Measurements from ENCODE around the gene ARPC1B. TPM values are rescaled to one million over a fixed set of nuclear protein-coding genes. Genes with fewer than 3 reads are reported as not detected.
"Not testable (repeated sequence)": the region's sequence is repeated elsewhere in the genome, so short reads cannot be mapped to it uniquely, and the experiment has no call there.

Gene ARPC1B
- total RNA-seq, 1 experiment from 2014 or later, result 987 TPM

DNA sequence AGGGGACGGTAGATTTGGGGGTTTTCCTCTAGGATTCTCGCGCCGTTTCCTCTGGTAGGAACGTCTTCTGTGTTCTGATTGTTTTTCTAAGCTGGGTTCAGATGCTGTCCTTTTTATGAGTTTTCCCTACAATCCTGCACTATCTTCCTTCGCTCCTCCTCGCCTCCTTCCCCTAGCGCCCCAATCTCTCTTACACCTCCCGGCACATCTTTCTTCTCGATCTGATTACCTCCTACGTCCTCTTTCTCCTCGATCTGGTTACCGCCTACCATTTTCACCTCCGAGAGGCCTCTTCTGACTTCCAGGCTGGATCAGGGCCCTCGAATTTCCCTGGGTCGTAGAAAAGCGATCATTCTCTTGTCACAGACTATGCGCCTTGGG is 34.7 kb downstream of the ARPC1B start:
- DNase-seq (ENCODE audit: low spot score), result no peak

DNA sequence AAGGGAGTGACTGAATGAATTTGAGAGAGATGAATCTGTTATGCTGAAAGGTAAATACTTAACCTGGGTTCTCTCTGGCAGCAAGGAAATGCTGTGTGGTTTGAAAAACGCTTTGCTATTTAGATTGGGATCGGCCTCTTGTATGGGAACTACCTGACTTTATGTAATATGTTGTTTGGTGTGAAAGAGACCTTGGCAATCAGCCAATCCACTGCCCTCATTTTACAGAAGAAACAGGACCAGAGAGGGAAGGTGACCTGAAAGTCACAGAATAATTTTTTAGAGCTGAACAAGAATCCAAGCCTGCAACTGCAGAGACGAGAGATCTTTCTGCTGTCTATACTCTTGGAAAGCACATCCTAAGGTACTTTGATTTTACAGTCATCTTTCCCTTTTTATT is 35.3 kb downstream of the ARPC1B start:
- DNase-seq (ENCODE audit: low spot score), result no peak

DNA sequence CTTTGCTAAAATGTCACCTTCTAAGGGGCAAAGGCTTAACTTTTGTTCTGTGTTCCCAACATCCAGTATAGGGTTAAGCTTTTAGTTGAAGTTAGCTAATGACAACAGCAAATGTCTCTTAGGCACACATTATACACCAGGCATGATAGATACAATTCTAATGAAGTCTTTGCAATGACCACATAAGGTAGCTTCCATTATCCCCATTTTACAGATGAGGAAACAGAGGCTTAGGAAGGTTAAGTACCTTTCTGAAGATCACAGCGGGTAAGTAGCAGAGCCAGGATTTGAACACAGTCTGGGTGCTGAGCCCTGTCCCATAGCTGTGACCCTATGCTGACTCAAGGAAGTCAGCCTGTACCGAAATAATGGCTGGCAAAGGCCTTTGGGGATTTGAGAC is 36.1 kb downstream of the ARPC1B start:
- DNase-seq (ENCODE audit: low spot score), result no peak

DNA sequence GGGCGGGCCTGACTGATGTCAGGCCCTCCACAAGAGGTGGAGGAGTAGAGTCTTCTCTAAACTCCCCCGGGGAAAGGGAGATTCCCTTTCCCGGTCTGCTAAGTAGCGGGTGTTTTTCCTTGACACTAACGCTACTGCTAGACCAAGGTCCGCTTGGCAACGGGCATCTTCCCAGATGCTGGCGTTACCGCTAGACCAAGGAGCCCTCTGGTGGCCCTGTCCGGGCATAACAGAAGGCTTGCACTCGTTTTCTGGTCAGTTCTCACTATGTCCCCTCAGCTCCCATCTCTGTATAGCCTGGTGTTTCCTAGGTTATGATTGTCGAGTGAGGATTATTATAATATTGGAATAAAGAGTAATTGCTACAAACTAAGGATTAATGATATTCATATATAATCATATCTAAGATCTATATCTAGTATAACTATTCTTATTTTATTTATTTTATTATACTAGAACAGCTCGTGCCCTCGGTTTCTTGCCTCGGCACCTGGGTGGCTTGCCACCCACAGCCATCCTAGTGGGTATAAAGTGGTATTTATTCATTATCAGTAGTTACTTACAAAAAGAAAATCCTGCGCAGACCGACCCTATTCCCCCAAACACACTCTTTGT is 41.1 kb downstream of the ARPC1B start:
- DNase-seq (ENCODE audit: low spot score), result peak; percentile 86

DNA sequence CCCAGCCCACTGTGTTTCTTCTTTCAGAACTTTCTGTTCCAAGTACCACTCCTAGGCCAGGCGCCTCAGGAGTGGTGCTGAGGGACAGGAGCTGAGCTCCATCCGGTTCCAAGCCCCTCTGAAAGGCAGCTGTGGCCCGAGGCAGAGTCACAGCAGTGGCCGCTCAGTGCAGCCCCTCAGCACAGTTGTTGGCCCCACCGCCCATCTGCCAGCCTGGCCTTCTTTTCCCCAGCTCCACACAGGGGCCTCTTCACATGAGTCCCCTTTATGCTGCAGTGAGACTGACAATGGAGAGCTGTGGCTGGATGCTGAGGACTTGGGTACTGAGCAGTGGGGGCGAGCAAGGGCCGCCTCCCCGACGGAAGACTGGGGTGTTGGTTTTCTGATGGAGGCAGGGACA is 43.7 kb downstream of the ARPC1B start:
- DNase-seq (ENCODE audit: low spot score), result no peak

DNA sequence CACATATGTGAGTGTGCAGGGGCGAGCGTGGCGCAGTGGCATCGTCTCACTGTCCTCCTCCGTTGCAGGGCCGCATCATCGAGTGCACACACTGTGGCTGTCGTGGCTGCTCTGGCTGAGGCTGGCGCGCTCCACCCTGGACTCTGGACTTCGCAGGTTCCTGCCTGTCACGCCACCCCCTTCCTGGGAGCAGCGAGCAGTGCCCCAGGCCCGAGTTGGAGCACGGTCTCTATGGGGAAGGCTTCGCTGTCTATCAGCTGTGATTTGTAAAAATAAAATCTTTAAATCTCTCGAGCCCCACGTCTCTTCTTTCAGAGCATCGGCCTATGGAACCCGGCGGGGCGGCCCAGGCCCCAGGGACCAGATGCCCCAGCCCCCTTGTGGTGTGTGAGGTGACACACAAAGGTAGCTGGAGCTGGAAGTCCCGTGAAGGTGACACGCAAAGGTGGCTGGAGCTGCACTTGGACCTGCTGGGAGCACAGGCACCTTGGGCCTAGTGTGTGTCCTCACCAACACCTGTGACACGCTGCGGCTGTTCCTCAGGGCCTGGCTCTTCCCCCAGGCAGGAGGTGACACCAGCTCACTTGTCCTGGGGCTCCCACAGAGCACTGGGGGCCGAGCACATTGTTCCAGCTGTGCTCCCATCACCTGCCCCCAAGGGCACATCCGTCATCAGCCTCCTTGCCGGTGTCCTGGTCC is 44.9 kb downstream of the ARPC1B start:
- DNase-seq (ENCODE audit: low spot score), result no peak

DNA sequence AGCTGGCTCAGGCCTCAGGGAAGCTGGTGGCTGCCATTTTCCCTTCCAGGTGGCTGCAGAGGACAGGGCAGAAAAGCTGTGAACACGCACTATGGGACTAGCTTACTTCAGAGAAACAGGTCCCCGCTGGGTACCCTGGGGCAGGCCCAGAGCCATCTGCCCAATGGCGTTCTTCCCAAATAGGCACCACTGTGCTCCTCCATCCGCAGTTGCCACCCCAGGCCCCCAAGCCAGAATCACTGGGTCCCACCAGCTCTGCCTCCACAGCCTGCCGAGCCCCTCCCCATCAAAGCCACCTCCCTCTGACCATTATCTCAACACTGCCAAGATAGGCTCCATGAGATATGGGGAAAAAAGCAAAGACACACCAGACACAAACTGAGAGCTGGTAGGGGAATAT is 45.7 kb downstream of the ARPC1B start:
- no peak for DNase-seq (ENCODE audit: low spot score)

DNA sequence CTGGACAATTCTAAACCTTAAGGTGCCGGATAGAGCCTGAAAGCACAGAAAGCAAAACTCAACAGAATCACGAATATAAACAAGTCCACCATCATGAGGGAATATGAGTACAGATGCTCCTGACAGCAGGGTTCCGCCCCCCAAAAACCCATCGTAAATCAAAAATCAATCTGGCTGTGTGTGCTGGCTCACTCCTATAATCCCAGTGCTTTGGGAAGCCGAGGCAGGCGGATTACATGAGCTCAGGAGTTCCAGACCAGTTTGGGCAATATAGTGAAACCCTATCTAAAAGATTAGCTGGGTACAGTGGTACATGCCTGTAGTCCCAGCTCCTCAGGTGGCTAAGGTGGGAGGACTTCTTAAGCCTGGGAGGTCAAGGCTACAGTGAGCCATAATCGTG is 46.5 kb downstream of the ARPC1B start:
- DNase-seq (ENCODE audit: low spot score), result no peak

DNA sequence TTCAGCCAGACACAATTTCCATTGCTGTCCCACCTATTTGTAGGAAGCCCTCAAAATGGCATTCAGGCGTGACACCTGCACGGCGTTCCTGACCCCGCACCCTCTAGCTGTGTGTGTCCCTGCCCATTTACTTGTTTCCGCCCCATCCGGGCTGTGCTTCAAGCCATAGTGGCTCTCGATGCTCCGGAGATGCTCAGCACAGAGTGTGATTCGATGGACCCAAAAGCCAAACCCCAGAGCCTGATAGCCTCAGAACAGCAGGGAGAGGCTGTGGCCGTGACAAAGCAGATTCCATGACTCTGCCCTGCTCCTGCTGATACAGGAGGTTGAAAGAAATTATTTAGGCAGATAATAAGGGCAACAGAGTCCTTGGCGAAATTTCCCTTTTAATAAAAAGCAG is 47.7 kb downstream of the ARPC1B start:
- no peak for DNase-seq (ENCODE audit: low spot score)

DNA sequence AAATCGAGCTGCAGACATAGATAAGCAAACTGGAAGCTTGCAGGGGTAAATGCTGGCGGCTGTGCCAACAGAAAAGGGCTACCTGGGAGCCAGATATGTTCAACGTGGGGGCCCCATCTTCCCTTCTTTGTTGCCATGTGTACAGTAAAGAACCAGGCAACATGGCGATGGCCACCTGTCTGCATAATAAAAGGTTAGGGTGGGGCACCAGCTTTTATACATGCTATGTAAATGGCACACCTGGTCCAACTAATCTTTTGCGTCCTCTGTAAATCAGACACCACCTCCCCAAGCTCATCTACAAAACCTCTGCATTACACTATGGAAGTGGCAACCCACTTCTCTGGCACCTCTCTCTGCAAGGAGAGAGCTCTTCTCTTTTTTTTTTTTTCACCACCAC is 48.1 kb downstream of the ARPC1B start:
- DNase-seq (ENCODE audit: low spot score), result no peak

DNA sequence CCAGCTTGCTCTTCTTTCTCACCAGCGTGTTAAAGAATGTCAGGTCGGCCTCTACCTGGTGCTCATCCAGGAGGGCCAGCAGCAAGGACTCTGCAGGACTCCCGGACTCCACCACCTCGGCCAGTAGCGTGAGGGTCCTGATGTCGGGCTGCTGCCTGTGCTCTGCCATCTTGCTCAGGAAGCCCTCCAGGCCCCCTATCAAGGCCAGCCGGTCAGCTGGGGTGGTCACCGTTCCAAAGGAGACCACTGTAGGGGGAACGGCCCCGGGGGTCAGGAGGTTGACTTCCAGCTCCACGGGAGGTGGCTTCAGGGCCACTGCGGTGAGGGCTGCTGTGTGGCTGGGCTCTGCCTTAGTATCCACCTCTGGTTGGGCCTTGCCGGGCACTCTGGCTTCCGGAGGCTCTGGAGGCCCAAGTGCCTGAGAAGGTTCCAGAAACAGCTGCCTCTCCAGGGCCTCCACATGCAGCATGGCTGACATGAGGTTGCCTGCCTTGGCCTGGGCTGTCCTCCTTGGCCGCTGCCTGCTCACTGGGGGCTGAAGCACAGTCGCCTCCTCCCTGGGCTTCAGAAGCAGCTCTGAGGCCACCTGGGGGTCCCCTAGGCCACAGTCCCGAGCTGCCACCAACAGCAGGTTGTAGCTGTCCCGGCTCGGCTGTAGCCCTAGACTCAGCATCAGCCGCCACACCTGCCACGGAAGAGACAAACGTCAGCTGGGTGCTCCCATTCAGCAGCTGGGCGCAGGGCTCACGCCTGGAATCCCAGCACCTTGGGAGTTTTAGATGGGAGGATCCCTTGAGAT is 50.6 kb downstream of the ARPC1B start:
- DNase-seq (ENCODE audit: low spot score), result no peak

DNA sequence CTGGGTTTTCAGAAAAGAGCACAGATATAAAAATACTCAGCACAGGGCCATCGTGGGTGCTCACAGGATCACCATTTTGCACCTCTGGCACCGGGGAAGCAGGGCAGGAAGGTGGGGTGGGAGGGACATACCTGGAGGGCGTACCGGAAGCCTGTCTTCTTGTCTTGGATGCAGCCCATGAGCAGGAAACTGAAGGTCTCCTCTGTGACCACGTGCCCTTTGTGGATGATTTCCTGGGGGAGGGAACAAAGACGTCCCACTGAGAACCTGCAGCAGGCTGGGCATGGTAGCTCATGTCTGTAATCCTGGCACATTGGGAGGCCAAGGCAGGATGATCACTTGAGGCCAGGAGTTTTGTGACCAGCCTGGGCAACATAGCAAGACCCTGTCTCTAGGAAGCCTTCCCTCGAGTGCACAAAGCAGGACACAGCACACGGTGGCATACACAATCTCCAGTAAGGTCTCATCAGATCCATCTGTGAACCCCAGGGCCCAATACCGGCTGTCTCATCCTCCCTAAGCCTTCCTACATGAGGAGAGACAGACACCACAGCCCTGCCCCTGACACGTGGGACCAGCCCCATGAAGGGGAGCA is 54.5 kb downstream of the ARPC1B start:
- DNase-seq (ENCODE audit: low spot score), result no peak

DNA sequence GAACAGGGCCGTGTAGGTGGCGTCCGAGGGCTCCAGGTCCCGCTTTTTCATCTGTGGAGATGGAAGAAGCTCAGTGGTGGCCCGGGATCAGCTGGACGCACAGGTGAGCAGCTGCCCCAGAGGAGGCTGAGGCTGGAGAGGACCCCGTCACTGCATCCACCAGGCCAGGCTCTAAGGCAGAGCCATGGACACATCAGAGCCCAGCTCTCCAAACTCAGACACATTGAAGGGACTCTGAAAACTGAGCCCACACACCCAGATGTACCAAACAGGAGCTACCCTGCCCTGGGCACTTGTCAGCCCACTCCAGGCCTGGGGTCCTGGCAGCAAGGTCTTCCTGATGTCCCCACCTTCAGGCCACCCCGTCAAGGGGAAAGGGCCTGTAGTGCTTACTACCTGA is 55.2 kb downstream of the ARPC1B start:
- DNase-seq (ENCODE audit: low spot score), result no peak

DNA sequence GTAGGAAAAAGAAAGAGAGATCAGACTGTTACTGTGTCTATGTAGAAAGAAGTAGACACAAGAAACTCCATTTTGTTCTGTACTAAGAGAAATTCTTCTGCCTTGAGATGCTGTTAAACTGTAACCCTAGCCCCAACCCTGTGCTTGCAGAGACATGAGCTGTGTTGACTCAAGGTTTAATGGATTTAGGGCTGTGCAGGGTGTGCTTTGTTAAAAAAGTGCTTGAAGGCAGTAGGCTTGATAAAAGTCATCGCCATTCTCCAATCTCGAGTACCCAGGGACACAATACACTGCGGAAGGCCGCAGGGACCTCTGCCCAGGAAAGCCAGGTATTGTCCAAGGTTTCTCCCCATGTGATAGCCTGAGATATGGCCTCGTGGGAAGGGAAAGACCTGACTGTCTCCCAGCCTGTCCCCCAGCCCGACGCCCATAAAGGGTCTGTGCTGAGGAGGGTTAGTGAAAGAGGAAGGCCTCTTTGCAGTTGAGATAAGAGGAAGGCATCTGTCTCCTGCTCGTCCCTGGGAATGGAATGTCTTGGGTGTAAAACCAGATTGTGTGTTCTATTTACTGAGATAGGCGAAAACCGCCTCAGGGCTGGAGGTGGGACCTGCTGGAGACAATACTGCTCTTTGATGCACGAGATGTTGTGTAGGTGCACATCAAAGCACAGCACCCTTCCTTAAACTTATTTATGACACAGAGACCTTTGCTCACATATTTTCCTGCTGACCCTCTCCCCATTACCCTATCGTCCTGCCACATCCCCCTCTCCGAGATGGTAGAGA is 57.4 kb downstream of the ARPC1B start:
- not testable (repeated sequence) for DNase-seq (ENCODE audit: low spot score)

DNA sequence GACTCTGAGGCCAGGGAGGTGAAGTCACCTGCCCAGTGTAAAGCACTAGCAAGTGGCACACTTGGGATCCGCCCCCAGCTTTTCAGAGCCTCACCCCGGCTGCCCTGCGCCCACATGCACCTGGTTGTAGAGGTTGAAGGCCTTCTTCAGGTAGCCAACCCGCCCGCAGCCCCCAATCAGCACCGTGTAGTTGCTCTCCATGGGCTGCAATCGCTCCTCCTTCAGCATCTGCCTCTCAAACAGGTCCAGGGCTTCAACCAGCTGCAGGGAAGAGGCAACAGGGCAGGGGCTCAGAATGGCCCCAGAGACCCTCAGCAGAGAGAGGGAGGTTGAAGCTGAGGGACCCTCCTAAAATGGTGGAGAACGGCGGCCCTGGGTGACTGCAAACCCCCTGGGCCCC is 58.6 kb downstream of the ARPC1B start:
- DNase-seq (ENCODE audit: low spot score), result no peak

DNA sequence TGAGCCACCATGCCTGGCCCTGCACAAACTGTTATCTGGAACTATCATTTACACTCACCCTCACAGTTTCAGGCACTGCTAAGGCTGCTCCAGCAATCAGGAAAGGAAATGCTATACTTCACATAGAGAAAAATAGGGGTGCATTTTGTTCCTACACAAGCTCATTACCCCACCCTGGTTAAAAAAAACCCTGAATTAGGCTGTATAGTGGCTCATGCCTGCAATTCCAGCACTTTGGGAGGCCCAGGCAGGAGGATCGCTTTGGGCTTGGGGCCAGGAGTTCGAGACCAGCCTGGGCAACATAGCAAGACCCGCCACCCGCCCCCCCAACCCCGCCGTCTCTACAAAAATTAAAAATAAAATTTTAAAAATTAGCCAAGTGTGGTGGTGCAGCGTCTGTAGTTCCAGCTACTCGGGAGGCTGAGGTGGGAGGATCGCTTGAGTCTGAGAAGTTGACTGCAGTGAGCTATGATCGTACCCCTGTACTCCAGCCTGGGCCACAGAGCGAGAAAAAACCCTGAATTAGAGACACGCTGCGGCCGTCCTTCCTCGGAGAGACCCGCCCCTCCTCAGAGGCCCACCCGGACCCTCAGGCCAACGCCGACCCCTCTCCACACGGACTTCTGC is 63.5 kb downstream of the ARPC1B start:
- peak; percentile 30 for DNase-seq (ENCODE audit: low spot score)

DNA sequence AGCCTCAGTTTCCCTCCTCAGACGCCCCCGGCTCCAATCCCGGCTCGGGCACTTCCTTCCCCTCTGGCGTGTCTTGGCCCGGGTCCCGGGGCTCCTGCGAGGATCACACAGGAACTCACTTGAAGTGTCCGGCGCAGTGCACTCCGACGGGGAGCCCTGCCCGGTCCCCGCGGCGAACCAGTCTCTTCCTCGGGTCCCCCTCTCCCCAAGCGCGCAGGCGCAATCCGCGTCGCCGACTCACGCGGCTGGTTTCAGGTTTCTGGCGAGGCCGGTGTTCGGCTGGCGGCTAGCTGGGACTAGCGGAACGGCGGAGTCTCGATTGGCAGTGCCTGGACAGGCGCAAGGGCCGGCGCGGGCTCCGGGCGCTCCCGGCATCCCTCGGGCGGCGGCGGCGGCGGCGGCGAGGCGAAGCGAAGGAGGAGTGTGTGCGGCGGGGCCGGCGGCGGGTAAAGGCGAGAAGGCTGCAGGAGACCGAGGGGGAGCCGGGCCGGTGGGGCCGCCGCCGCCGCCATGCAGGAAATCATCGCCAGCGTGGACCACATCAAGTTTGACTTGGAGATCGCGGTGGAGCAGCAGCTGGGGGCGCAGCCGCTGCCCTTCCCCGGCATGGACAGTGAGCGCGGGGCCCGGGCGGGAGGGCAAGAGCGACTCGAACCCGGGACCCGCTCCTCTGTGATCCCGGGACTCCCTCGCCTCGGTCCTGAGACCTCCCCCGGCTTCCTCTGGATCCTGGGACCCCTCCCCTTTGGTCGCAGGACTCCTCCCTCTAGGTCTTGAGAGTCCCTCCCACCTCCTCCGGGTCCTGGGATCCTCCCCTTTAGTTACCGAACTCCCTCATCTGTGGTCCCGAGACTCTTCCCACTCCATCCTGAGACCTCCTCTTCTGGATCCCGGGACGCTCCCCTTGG is 64.3 kb downstream of the ARPC1B start, which contains the start of the genes CPSF4 and PTCD1:
TSS of gene CPSF4 (plus strand) at position 371 of the 908 bp plus-strand sequence. CDS start at position 511, 140 bp downstream.
TSS of gene PTCD1 (minus strand) at position 226 of the 908 bp plus-strand sequence. CDS start 3,556 bp downstream, outside the sequence.
- DNase-seq (ENCODE audit: low spot score), result peak; percentile 99

DNA sequence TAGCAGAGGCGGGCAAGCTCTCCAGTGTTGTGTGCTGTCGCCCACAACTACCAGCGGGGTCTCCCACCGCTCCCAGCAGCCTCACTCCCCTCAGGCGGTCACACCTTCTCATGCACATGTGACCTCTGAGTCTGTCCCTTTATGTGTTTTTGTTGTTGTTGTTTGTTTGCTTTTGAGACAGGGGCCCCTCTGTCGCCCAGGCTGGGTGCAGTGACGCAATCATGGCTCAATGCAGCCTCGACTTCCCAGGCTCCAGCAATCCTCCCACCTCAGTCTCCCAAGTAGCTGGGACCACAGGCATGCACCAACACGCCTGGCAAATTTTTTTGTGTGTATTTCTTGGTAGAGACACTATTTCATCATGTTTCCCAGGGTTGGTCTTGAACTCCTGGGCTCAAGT is 65.7 kb downstream of the ARPC1B start:
- no peak for DNase-seq (ENCODE audit: low spot score)
